ENCODE measurements around the gene ITPKC. TPM values are rescaled to one million over a fixed set of nuclear protein-coding genes. Genes with fewer than 3 reads are reported as not detected.

Gene ITPKC
- total and polyA plus RNA-seq, 11 donors = 6.9 to 27.3 (median 9.1) TPM

GRCh38 chr19:40686882-40687524 lies 29.9 kb upstream of the ITPKC start:
- ATAC-seq (no peak), DNase-seq (peak in 1 of 5 donors; percentile 36)
- Histone ChIP-seq H3K27ac (peak overlapping the region in 8 of 12 donors; percentile 18 to 90 (median 60)), H3K9me3 (no peaks in the 10 kb centered on the region), H3K27me3 (no peaks in the 10 kb centered on the region), H3K4me3 (peak overlapping the region in 1 of 12 donors; percentile 80), H3K36me3 (peaks cover 0 to 49% (median 33%) of the 10 kb centered on the region in 9 donors), H3K4me1 (peaks cover 0 to 48% (median 20%) of the 10 kb centered on the region in 12 donors)
- TF ChIP-seq, protein P1, sequence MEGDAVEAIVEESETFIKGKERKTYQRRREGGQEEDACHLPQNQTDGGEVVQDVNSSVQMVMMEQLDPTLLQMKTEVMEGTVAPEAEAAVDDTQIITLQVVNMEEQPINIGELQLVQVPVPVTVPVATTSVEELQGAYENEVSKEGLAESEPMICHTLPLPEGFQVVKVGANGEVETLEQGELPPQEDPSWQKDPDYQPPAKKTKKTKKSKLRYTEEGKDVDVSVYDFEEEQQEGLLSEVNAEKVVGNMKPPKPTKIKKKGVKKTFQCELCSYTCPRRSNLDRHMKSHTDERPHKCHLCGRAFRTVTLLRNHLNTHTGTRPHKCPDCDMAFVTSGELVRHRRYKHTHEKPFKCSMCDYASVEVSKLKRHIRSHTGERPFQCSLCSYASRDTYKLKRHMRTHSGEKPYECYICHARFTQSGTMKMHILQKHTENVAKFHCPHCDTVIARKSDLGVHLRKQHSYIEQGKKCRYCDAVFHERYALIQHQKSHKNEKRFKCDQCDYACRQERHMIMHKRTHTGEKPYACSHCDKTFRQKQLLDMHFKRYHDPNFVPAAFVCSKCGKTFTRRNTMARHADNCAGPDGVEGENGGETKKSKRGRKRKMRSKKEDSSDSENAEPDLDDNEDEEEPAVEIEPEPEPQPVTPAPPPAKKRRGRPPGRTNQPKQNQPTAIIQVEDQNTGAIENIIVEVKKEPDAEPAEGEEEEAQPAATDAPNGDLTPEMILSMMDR (IDR thresholded peaks at IDR 0.05) = no peak
- TF ChIP-seq POLR2A (IDR thresholded peaks at IDR 0.05) = no peak
- intact Hi-C loops (cut with DNase I) = no loop called here
- 85 to 92% (median 88%) methylated on average over 14 of the region's 14 CpGs for WGBS, 4 donors

DNA sequence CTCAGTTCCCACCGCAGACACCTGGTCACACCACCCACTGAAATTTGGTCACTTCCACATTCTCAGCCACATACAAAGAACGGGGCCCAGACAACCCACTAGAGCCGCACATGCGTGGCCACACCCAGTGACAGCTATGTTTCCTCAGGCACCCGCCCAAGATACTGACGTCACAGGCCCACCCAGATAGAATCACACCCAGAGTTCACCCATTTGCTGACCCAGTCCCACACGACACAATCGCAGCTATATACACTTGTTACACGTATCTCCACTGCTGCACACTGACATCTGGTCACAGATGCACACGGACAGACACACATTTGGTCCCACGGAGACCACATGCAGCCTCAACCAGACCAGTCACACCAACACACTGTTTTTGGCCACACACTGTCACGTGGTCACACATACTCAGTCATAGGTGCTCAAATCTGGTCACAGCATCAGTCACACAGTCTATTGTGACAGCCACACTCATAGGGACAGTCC lies 29.3 kb upstream of the ITPKC start:
- ATAC-seq = peak; percentile 24 to 67 (median 44)
- Histone ChIP-seq H3K4me3 (peak overlapping the region in 6 of 12 donors; percentile 2 to 93 (median 82)), H3K9me3 (no peaks in the 10 kb centered on the region)

DNA sequence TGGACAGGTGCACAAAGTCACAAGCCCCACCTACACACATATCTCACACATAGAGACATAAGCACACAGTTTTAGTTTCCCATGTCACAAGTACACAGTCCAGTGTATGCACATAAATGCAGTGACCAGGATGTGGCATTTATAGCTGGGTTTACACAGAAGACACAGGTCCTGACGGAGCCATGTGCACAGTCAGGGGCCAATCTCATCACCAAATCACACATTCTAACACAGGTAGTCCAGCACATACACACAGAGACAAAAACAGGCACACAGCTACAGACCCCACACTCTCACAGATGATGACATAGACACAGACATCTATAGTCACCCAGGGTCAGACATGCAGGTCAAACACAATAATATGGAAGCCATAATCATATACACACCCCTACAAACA lies 28.6 kb upstream of the ITPKC start:
- Histone ChIP-seq H3K27me3 (no peaks in the 10 kb centered on the region), H3K4me1 (peaks cover 0 to 44% (median 20%) of the 10 kb centered on the region in 12 donors), H3K27ac (peak overlapping the region in 8 of 12 donors; percentile 6 to 94 (median 62)), H3K4me3 (peak overlapping the region in 9 of 12 donors; percentile 69 to 93 (median 77)), H3K36me3 (peaks cover 0 to 41% (median 20%) of the 10 kb centered on the region in 9 donors), H3K9me3 (no peaks in the 10 kb centered on the region)
- intact Hi-C loops (cut with DNase I) = no loop called here
- DNase-seq (no peak), ATAC-seq (no peak)
- 82 to 100% (median 84%) methylated on average over 1 of the region's 1 CpG for WGBS, 4 donors
- TF ChIP-seq POLR2A (IDR thresholded peaks at IDR 0.05) = no peak
- TF ChIP-seq, protein P1 (IDR thresholded peaks at IDR 0.05) = no peak

More for the DNA sequence above, 29.3 kb upstream of the ITPKC start:
- peaks cover 0 to 48% (median 20%) of the 10 kb centered on the region in 12 donors for H3K4me1 ChIP-seq
- TF ChIP-seq, protein P1 (IDR thresholded peaks at IDR 0.05) = no peak
- peak in 1 of 2 donors; percentile 26 for TF ChIP-seq POLR2A (IDR thresholded peaks at IDR 0.05)
- intact Hi-C loops (cut with DNase I) = no loop called here
- peak overlapping the region in 9 of 12 donors; percentile 6 to 90 (median 59) for H3K27ac ChIP-seq
- WGBS, 4 donors = 46 to 60% (median 54%) methylated on average over 12 of the region's 12 CpGs
- peak; percentile 75 to 88 (median 86) for DNase-seq
- no peaks in the 10 kb centered on the region for H3K27me3 ChIP-seq
- H3K36me3 ChIP-seq = peaks cover 0 to 43% (median 28%) of the 10 kb centered on the region in 9 donors

- 57 to 68% (median 62%) methylated on average over 4 of the region's 4 CpGs for WGBS, 4 donors
- Histone ChIP-seq H3K27me3 (no peaks in the 10 kb centered on the region), H3K9me3 (no peaks in the 10 kb centered on the region), H3K4me3 (peak overlapping the region in 11 of 12 donors; percentile 59 to 93 (median 72)), H3K4me1 (peaks cover 0 to 43% (median 20%) of the 10 kb centered on the region in 12 donors), H3K27ac (peak overlapping the region in 8 of 12 donors; percentile 82 to 94 (median 90)), H3K36me3 (peaks cover 0 to 41% (median 25%) of the 10 kb centered on the region in 9 donors)
- TF ChIP-seq, protein P1 (IDR thresholded peaks at IDR 0.05) = no peak
- TF ChIP-seq POLR2A (IDR thresholded peaks at IDR 0.05) = no peak
- ATAC-seq (no peak), DNase-seq (peak in 1 of 5 donors; percentile 7)
- intact Hi-C loops (cut with DNase I) = no loop called here
Observed at GRCh38 chr19:40688987-40689338, 27.9 kb upstream of the ITPKC start.
